CD1c-positive myeloid dendritic cell (primary cell): ENCODE measurements around the gene CAMKMT.

Source experiments
- DNase-seq: peaks from one replicate; pipeline ENCODE4 v3.0.0-alpha.2; 2016; ENCODE audit errors: extremely low spot score

CAMKMT gene

GRCh38 chr2:44743473-44743872 is 381.7 kb downstream of the CAMKMT start:
- no peak for DNase-seq

- DNase-seq, result no peak
Observed at GRCh38 chr2:44744961-44745892, 383.5 kb downstream of the CAMKMT start.

GRCh38 chr2:44745922-44746766 is 384.4 kb downstream of the CAMKMT start:
- no peak for DNase-seq

- no peak for DNase-seq
Observed at GRCh38 chr2:44746856-44747615, 385.3 kb downstream of the CAMKMT start.

GRCh38 chr2:44747794-44748193 is 386.0 kb downstream of the CAMKMT start:
- DNase-seq, result no peak

- no peak for DNase-seq
Observed at GRCh38 chr2:44751754-44752479, 390.2 kb downstream of the CAMKMT start.

- no peak for DNase-seq
Observed at GRCh38 chr2:44752761-44753160, 391.0 kb downstream of the CAMKMT start.

GRCh38 chr2:44753552-44754285 is 392.0 kb downstream of the CAMKMT start:
- no peak for DNase-seq

- DNase-seq, result no peak
Observed at GRCh38 chr2:44758591-44758990, 396.8 kb downstream of the CAMKMT start.

- no peak for DNase-seq
Observed at GRCh38 chr2:44759823-44760222, 398.1 kb downstream of the CAMKMT start.

- no peak for DNase-seq
Observed at GRCh38 chr2:44763275-44763782, 401.6 kb downstream of the CAMKMT start.

- DNase-seq, result no peak
Observed at GRCh38 chr2:44766220-44766619, 404.5 kb downstream of the CAMKMT start.

GRCh38 chr2:44766777-44767176 is 405.0 kb downstream of the CAMKMT start:
- no peak for DNase-seq

GRCh38 chr2:44767691-44768090 is 405.9 kb downstream of the CAMKMT start:
- DNase-seq, result no peak

GRCh38 chr2:44768438-44769236 is 406.9 kb downstream of the CAMKMT start:
- no peak for DNase-seq

GRCh38 chr2:44769349-44770011 is 407.7 kb downstream of the CAMKMT start:
- DNase-seq, result no peak

GRCh38 chr2:44770221-44771195 is 408.8 kb downstream of the CAMKMT start:
- no peak for DNase-seq

GRCh38 chr2:44771522-44771921 is 409.8 kb downstream of the CAMKMT start:
- DNase-seq, result no peak
